CD4-positive, alpha-beta T cell treated with Interleukin-6 at 100 ng/mL for 8 hours (primary cell): Measurements from ENCODE around the gene PRKAG1.

Experiments
- DNase-seq: peaks from one replicate; pipeline ENCODE4 v3.0.0-alpha.2; 2020; ENCODE audit warnings: mixed read lengths, low spot score

PRKAG1 gene

GRCh38 chr12:49049566-49050224, 31.1 kb upstream of the PRKAG1 start:
- DNase-seq = no peak

DNA sequence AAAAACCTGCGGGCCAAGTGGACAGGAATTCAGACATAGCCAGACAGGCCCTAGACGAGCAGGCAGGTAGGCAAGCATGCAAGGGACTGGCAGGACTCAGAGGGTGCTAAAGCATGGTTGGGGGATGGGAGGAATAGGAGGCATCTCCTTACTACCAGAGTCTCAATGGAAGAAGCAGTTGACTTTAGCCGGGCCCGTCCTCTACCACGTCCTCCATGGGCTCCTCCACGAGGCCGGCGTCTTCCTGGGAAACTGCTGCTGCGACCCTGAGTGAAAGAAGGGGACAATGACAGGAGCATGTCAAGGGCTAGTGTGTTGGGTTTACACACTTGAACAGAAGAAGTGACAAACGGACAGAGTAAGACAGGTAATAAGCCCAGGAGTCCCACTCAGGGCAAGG, 30.4 kb upstream of the PRKAG1 start:
- DNase-seq = no peak

GRCh38 chr12:49046129-49046895, 27.7 kb upstream of the PRKAG1 start:
- DNase-seq = no peak

- no peak for DNase-seq
Observed at GRCh38 chr12:49044660-49045059, 26.1 kb upstream of the PRKAG1 start.

- peak; percentile 67 for DNase-seq
Observed at GRCh38 chr12:49043856-49044258, 25.3 kb upstream of the PRKAG1 start.

DNA sequence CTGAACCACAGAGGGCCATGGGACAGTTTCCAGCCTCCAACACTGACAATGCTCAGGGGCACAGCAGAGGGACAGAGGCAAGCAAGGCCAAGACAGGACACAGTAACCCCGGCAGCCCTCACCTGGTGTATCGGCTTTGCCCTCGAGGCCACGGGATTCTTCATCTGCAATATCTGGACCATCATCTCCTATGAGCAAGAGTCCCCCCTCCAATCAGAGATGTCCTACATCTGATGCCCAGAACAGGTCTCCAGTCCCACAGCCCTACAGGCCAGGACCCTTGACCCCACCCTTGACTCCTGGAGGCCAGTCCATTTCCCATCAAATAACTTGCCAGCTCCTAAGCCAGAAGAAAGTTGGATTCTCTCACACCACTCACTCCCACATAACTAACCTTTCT, 24.7 kb upstream of the PRKAG1 start:
- no peak for DNase-seq

DNA sequence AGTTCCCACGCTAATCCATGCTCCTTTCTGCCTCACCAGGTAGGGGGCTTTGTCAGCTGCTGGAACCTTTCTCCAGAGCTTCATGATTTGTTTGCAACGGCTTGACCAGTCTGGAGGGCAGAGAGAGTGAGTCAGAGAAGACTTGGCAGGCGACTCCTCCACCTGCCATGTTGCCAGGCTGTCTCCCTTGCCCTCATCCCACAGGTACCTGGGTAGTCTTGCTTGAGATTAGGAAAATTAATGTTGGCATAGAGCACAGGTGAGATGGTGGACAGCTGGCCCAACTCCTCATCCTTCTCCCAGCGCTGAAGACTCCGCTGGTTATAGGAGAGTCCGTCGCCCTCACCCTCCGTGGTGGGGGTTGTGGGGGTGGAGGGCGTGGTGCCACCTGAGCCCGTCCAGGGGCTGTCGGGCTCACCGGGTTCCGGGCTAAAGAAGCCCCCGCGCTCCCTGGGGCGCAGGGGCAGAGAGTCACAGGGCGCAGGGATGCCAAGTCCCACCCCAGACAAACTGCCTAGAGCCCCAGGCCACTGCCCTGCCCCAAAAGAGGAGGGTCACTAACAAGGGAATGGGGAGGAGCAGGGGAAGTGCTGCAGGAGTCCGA, 23.4 kb upstream of the PRKAG1 start:
- DNase-seq = no peak

DNA sequence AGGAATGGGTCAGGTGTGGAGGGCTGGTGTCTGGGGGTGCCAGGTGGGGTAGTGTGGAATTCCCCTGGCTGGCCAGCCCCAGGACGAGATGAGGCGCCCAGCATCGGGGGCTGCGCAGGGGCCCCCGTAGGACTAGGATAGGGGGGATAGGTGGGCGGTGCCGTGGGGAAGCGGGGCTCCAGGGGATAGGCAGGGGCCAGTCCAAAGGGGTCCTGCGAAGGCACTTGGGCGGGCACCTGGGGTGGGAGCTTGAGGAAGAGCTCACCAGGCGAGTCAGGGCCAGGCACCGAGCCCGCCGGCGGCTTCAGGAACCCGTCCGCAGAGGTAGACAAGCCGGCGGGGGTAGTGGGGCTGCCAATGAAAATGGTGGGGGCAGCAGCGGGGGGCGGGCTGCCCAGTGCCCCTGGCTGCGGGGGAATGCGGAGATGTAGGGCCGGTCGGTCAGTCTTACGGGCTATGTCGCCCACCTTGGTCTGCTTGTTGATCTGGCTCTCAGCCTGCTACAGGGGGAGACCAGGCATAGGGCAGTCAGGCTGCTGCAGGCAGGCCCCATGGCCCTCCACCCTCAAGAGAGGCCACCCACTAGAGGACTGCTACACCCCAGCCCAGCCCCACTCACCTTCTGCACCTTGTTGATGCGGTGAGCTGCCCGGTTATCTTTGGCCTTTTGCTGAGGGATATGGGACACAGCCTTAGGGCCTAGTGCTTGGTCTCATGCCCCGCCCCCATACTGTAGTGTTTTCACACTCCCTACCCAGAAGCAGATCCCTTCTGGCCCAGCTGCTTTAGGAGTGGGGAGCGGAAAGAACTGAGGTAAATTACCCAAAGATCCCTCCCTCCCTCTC, 22.7 kb upstream of the PRKAG1 start:
- DNase-seq = no peak

DNA sequence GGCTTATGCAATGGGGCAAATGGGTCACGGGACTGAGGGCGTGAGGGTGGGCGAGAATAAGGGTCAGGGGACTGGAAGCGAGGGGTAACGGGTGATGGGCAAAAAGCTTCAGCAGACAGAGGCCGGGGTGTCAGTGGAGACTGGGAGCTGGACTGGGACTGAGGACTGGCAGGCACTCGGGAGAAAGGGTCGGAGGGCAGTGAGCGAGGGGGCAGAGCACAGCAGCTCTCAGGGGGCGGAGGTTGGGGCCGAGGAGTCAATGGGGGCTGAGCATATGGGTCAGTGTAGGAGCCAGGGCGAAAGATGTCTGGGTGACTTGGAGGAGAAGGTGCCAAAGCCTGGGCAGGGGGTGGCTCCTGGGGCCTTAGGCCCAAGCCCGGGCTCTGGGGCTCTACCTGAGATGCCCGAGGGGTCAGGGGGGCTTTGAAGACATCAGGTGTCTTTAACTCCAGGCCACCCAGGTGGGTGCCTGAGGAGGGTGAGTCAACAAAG, 21.8 kb upstream of the PRKAG1 start:
- DNase-seq = no peak

- no peak for DNase-seq
Observed at GRCh38 chr12:49039421-49040363, 21.1 kb upstream of the PRKAG1 start.

DNA sequence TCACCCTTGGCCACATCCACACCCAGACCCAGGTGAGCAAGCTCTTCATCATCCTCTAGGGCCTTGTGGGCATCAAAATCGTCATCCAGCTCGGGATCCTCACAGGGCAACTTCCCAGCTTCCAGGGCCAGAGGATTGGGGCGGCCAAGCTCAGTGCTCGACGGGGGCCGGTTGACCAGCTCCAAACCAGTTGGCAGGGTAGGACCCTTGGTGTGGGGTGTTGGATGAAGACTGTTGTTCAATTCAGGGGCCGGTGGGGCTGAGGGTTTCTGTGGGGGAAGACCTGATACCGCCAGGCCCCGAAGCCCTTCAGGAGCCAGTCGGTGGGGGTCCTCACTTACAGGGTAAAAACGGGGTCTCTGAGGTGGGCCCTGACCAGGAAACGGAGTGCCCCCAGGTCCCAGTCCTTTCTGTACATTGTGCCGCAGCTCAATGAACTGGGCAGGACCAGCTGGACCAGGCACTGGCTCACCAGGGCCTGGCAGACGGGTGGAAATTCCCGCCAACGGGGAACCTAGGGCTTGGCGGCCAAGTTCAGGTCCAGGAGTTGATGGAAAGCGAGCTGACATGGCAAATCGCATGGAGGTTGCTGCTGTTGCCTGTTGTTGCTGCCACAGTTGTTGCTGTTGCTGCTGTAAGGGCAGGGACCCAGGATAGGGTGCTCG, 19.8 kb upstream of the PRKAG1 start:
- no peak for DNase-seq

- DNase-seq = no peak
Observed at GRCh38 chr12:49037947-49038237, 19.3 kb upstream of the PRKAG1 start.

- DNase-seq = no peak
Observed at GRCh38 chr12:49037111-49037946, 18.8 kb upstream of the PRKAG1 start.

- no peak for DNase-seq
Observed at GRCh38 chr12:49036029-49036428, 17.5 kb upstream of the PRKAG1 start.

GRCh38 chr12:49034286-49034622, 15.7 kb upstream of the PRKAG1 start:
- DNase-seq = no peak

GRCh38 chr12:49033611-49034285, 15.2 kb upstream of the PRKAG1 start:
- no peak for DNase-seq

GRCh38 chr12:49032679-49033447, 14.3 kb upstream of the PRKAG1 start:
- no peak for DNase-seq

- DNase-seq = no peak
Observed at GRCh38 chr12:49032276-49032675, 13.7 kb upstream of the PRKAG1 start.
